Coronary artery (tissue), 2 donors: ENCODE measurements around the gene REM1.

Source experiments
- DNase-seq: peaks from one replicate; pipeline ENCODE4 v3.0.0-alpha.2; 2017; ENCODE audit warnings: low spot score
- H3K27ac ChIP-seq, 2 donors: fragments of 200-600 bp; sonication (generic); one replicate each; pipeline ENCODE4 v1.5.1; 2016 to 2019
- H3K4me3 ChIP-seq: fragments of 200-600 bp; sonication (generic); 2 replicates; pipeline ENCODE4 v1.5.1; 2016; ENCODE audit warnings: mild to moderate bottlenecking, moderate library complexity
- TF ChIP-seq, protein P1 (sequence below): fragments of 200-600 bp; sonication (generic); IDR thresholded peaks from one replicate; pipeline ENCODE4 v1.5.1; 2019; ENCODE audit warnings: antibody characterized with exemption

REM1 gene

DNA sequence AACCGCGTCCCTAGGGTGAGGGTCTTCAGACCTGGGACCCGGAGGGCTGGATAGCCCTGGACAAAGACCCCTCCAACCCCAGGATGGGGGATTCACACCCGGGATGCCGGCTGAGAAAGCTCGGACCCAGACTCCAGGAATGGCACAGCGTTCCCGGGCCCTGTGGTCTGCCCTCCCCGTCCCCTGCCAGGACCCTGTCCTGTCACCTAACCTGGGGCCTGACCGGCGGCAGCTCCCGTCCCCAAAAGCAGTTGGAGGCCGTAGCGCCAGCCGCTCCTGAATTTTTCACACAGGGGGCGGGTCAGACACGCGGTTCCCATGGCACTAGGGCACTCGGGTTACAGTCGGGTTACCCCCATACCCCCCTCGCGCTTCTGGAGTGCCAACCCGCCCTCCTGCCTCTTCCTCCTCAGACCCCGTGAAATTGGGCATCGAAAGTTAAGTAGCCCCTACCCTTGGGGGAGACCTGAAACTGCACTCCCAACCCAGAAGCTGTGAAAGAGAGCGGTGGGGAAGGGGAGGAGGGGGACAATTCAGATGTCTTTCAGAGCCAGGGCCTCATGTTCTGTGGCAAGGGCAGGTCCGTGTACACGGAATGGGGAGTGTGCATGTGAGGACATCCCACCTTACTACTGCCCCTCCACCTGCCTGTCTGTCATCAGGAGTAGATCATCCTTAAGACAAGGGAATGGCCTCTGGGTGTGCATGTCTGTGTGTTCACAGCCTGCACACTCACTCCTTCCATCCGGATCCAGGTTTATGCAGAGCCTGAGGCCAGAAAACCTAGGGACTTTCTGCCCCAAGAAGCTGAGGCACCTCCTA is 595 bp downstream of the REM1 start:
- Histone ChIP-seq H3K4me3 (peak overlapping the region; percentile 83), H3K27ac (peak overlapping the region; percentile 84 to 92)
- TF ChIP-seq, protein P1, sequence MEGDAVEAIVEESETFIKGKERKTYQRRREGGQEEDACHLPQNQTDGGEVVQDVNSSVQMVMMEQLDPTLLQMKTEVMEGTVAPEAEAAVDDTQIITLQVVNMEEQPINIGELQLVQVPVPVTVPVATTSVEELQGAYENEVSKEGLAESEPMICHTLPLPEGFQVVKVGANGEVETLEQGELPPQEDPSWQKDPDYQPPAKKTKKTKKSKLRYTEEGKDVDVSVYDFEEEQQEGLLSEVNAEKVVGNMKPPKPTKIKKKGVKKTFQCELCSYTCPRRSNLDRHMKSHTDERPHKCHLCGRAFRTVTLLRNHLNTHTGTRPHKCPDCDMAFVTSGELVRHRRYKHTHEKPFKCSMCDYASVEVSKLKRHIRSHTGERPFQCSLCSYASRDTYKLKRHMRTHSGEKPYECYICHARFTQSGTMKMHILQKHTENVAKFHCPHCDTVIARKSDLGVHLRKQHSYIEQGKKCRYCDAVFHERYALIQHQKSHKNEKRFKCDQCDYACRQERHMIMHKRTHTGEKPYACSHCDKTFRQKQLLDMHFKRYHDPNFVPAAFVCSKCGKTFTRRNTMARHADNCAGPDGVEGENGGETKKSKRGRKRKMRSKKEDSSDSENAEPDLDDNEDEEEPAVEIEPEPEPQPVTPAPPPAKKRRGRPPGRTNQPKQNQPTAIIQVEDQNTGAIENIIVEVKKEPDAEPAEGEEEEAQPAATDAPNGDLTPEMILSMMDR = no peak
- no peak for DNase-seq

DNA sequence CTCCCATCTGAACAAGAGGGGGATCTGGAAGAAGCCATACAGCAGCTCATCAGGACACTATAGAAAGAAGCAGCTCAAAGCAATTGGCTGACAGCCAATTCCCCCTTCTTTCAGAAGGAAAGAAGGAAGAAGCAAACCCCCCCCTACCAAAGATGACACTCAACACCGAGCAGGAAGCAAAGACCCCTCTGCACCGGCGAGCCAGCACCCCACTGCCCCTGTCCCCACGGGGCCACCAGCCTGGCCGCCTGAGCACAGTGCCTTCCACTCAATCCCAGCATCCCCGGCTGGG is 1.2 kb downstream of the REM1 start:
- H3K4me3 ChIP-seq = peak overlapping the region; percentile 83
- TF ChIP-seq, protein P1 = no peak
- DNase-seq = no peak
- peak overlapping the region; percentile 84 to 92 for H3K27ac ChIP-seq

DNA sequence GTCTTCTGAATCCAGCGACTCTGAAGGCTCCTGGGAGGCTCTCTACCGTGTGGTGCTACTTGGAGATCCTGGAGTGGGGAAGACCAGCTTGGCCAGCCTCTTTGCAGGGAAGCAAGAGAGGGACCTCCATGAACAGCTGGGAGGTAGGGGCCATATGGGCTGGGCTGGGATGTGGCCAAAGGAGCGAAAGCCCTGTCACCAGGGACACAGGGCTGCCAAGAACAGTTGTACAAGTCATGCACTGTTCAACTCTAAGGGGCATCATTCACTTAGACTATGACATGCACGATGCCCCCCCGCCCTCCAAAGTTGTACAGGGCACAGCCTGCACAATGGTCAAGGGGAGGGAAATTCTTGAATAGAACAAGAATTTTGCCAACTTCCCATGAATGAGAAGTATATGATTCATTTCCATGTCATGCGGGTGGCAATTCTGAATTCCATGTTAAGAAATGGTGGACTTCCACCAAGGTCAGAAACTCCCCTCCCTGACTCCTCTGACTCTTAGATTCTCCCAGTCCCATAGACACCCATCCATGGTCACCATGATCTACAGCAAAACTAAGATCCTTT is 1.6 kb downstream of the REM1 start:
- TF ChIP-seq, protein P1 = no peak
- Histone ChIP-seq H3K4me3 (peak overlapping the region; percentile 83), H3K27ac (peak overlapping the region in 1 of 2 donors; percentile 92)
- DNase-seq = no peak

DNA sequence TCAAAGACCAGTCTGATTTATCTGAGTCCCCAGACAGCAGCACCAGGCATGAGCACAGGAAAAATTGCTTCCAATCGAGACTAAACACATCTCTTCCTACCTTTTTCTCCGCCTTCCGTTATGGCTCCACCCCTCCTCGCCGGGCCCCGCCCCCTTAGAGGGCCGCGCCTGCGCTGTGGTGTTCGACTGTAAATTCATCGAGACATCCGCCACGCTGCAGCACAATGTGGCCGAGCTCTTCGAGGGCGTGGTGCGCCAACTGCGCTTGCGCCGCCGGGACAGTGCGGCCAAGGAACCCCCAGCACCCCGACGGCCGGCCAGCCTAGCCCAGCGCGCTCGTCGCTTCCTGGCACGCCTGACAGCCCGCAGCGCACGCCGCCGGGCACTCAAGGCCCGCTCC is 8.9 kb downstream of the REM1 start:
- Histone ChIP-seq H3K27ac (peak overlapping the region in 1 of 2 donors; percentile 93), H3K4me3 (no peak overlapping the region)
- TF ChIP-seq, protein P1 = no peak
- no peak for DNase-seq

DNA sequence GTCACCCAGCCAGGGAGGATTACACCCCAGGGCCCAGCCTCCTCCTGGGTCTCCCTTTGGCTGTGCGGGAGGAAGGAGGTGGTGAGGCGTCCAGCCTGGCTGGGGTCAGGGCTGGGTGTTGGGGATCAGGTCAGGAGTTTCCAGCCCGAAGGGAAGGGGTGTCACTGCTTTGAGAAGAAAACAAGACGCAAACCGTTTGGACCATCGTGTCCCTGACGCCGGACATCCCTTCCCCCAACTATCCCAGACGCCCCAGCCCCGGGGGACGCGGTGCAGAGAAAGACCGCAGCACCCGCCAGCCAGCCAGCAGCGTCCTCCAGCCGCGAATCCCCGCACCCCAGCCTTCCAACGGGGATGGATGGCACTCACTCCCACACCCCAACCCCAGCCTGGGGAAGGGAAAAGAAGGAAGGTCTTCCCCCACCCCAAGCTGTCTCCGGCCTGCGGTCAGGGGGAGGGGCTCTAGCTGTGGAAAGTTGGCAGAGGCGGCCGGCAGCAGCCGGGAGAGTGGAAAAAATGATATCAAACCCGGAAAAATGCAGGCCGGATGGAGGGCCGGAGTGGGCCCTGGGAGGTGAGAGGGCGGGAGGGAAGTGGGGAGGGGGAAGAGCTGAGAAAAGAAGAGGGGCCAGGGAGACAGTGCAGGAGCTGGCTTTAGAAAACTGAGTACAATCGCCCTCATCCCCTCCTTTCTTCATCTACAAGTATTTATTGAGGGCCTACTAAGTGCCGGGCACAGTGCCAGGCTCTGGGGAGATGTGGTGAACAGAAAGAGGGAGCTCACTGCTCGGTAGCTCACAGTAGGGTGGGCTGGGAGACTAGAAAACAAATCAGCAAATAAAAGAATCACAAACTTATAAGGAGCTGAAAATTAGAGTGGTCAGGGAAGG is 10.6 kb downstream of the REM1 start:
- peak overlapping the region; percentile 84 to 93 for H3K27ac ChIP-seq
- DNase-seq = peak; percentile 84
- TF ChIP-seq, protein P1 = no peak
- H3K4me3 ChIP-seq = peak overlapping the region; percentile 66

DNA sequence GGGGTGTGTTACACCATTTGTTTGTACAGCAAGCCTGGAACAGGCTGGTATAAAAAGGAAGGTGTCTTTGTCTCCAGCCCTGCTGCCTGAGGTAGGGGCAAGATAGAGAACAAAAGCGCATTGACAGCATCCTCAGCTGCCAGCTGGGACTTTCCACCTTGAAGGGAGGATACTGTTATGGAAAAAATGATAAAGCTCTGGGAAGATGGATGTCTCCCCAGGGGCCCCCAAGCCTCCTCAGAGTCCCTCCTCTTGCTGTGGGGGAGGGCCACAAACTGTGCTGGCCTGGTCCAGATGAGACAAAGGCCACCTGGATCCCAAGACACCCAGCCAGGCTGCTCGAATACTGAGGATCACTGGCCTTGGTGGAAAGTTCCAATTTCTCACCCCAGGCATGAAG is 13.0 kb downstream of the REM1 start:
- H3K4me3 ChIP-seq = no peak overlapping the region
- TF ChIP-seq, protein P1 = no peak
- DNase-seq = no peak
- H3K27ac ChIP-seq = no peak overlapping the region
